HepG2 (cell line): ENCODE data around the gene TOP1. TPM values are rescaled to one million over a fixed set of nuclear protein-coding genes. Genes with fewer than 3 reads are reported as not detected.
A peak's percentile ranks its signal among the peaks of the same experiment; 100 is the strongest.

Experiments
- DMAP1 ChIP-seq: IDR thresholded peaks from 2 replicates; pipeline ENCODE4 v1.6.1; 2016
- HDAC6 ChIP-seq: fragments of 200-600 bp; sonication (generic); IDR thresholded peaks from 2 replicates; pipeline ENCODE4 v1.7.0; 2017; ENCODE audit warnings: mild to moderate bottlenecking, antibody characterized with exemption, low read length, low read depth
- MTA1 ChIP-seq: sonication (generic); formaldehyde crosslinking; IDR thresholded peaks from 2 replicates; pipeline ENCODE4 v1.4.0; 2020; ENCODE audit warnings: missing genetic modification reagents, mild to moderate bottlenecking, borderline replicate concordance
- NR3C1 ChIP-seq: sonication (generic); formaldehyde crosslinking; IDR thresholded peaks from 2 replicates; pipeline ENCODE4 v1.4.0; 2020; ENCODE audit warnings: missing genetic modification reagents
- RARA ChIP-seq: IDR thresholded peaks from 2 replicates; pipeline ENCODE4 v1.6.1; 2016; ENCODE audit warnings: missing genetic modification reagents, missing compliant biosample characterization
- RELA ChIP-seq: sonication (generic); formaldehyde crosslinking; IDR thresholded peaks from 2 replicates; pipeline ENCODE4 v1.4.0; 2020; ENCODE audit warnings: missing genetic modification reagents
- SCMH1 ChIP-seq: sonication (generic); formaldehyde crosslinking; IDR thresholded peaks from 2 replicates; pipeline ENCODE4 v1.9.0; 2021; ENCODE audit warnings: missing genetic modification reagents, mild to moderate bottlenecking, borderline replicate concordance
- SMC3 ChIP-seq: IDR thresholded peaks from 2 replicates; pipeline ENCODE4 v1.6.1; 2011; ENCODE audit warnings: low read length, improper control_type of control experiment
- STAT5B ChIP-seq: sonication (generic); formaldehyde crosslinking; IDR thresholded peaks from 2 replicates; pipeline ENCODE4 v1.4.0; 2020; ENCODE audit warnings: missing genetic modification reagents
- TAF15 ChIP-seq: fragments of 200-400 bp; formaldehyde crosslinking; IDR thresholded peaks from one replicate; pipeline ENCODE4 v1.6.1; 2018; ENCODE audit warnings: mild to moderate bottlenecking, low read depth, low read length; ENCODE audit not compliant: poor library complexity, severe bottlenecking
- TEAD2 ChIP-seq: sonication (generic); formaldehyde crosslinking; IDR thresholded peaks from 2 replicates; pipeline ENCODE4 v1.9.0; 2021; ENCODE audit warnings: missing genetic modification reagents
- ZBTB10 ChIP-seq: sonication (generic); formaldehyde crosslinking; IDR thresholded peaks from 2 replicates; pipeline ENCODE4 v1.4.0; 2020; ENCODE audit warnings: missing genetic modification reagents, borderline replicate concordance
- ZBTB34 ChIP-seq: sonication (generic); formaldehyde crosslinking; IDR thresholded peaks from 2 replicates; pipeline ENCODE4 v1.8.0; 2022; ENCODE audit warnings: mild to moderate bottlenecking, missing genetic modification reagents
- ZBTB7B ChIP-seq: sonication (generic); formaldehyde crosslinking; IDR thresholded peaks from 2 replicates; pipeline ENCODE4 v1.4.0; 2020; ENCODE audit warnings: missing genetic modification reagents
- ZNF253 ChIP-seq: sonication (generic); formaldehyde crosslinking; IDR thresholded peaks from 2 replicates; pipeline ENCODE4 v1.8.0; 2022; ENCODE audit warnings: mild to moderate bottlenecking, missing genetic modification reagents, borderline replicate concordance
- ZNF280D ChIP-seq: sonication (generic); formaldehyde crosslinking; IDR thresholded peaks from 2 replicates; pipeline ENCODE4 v1.5.1; 2020; ENCODE audit warnings: mild to moderate bottlenecking, missing genetic modification reagents
- ZNF501 ChIP-seq: sonication (generic); formaldehyde crosslinking; IDR thresholded peaks from 2 replicates; pipeline ENCODE4 v1.5.1; 2020; ENCODE audit warnings: mild to moderate bottlenecking, moderate library complexity, missing genetic modification reagents
- ZNF672 ChIP-seq: sonication (generic); formaldehyde crosslinking; IDR thresholded peaks from 2 replicates; pipeline ENCODE4 v1.8.1; 2022; ENCODE audit warnings: missing genetic modification reagents
- polyA plus RNA-seq, 8 experiments: library from polyadenylated mRNA; depleted of rRNA in 3 of 8; stranded (reverse) in 7 of 8; unstranded in 1 of 8; fragments of >200 nt; fragmentation: Illumina TruSeq in 4 of 8; extraction: Trizol in 4 of 8; gene quantifications; 2 replicates each; pipeline versions ENCODE4 v1.2.1 to v1.2.3, GENCODE V29; 2011 to 2016; ENCODE audit warnings: low read depth in 4 of 8, missing spikeins in 1 of 8, mixed read lengths in 1 of 8; ENCODE audit not compliant: insufficient read depth in 1 of 8
- total RNA-seq, 5 experiments: library from RNA; depleted of rRNA; stranded (reverse); fragments of >200 nt; fragmentation: Illumina TruSeq; extraction: Trizol; gene quantifications; 2 replicates each; pipeline ENCODE4 v1.2.3, GENCODE V29; 2016; ENCODE audit warnings: low read depth in 1 of 5
- TF ChIP-seq, protein P1 (sequence below): sonication (generic); formaldehyde crosslinking; IDR thresholded peaks from 2 replicates; pipeline ENCODE4 v1.8.0; 2022; ENCODE audit warnings: missing genetic modification reagents, low read depth, mild to moderate bottlenecking, borderline replicate concordance
- TF ChIP-seq, protein P2 (sequence below): sonication (generic); formaldehyde crosslinking; IDR thresholded peaks from 2 replicates; pipeline ENCODE4 v1.5.0; 2020; ENCODE audit warnings: mild to moderate bottlenecking, low read depth, missing genetic modification reagents, borderline replicate concordance
- TF ChIP-seq, protein P3 (sequence below): sonication (generic); formaldehyde crosslinking; IDR thresholded peaks from 2 replicates; pipeline ENCODE4 v1.4.0; 2020; ENCODE audit warnings: missing genetic modification reagents

TOP1 gene
- total and polyA plus RNA-seq, 2 of the 13 experiments (the other 11 are each of a cell fraction or from before 2014, with no cell fraction given) = 10.2 to 19.4 TPM

GRCh38 chr20:41028359-41029149 is at the start of gene TOP1 (continued):
- no peak for TF ChIP-seq TAF15
- TF ChIP-seq SCMH1 (CRISPR knock-in tag) = no peak
- TF ChIP-seq ZBTB34 (CRISPR knock-in tag) = no peak; the same call in 1 of the 2 replicates
- TF ChIP-seq MTA1 (CRISPR knock-in tag) = peak; percentile 85; the same call in 1 of the 2 replicates
- TF ChIP-seq ZBTB7B = no peak; the same call in 1 of the 2 replicates
- TF ChIP-seq, protein P1, sequence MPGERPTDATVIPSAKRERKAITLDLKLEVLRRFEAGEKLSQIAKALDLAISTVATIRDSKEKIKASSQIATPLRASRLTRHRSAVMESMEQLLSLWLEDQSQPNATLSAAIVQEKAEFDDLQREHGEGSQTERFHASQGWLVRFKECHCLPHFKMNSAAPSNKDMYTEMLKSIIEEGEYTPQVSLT (CRISPR knock-in tag) = no peak; the same call in 1 of the 2 replicates
- peak; percentile 9; the same call in 1 of the 2 replicates for TF ChIP-seq SMC3
- TF ChIP-seq HDAC6 = no peak
- TF ChIP-seq ZNF253 (CRISPR knock-in tag) = peak; percentile 82
- TF ChIP-seq RELA (CRISPR knock-in tag) = 0 out of 2 replicates have a peak, but pooled peaks have one; percentile 32
- 0 out of 2 replicates have a peak, but pooled peaks have one; percentile 85 for TF ChIP-seq TEAD2 (CRISPR knock-in tag)
- TF ChIP-seq, protein P2, sequence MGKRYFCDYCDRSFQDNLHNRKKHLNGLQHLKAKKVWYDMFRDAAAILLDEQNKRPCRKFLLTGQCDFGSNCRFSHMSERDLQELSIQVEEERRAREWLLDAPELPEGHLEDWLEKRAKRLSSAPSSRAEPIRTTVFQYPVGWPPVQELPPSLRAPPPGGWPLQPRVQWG (CRISPR knock-in tag) = no peak
- TF ChIP-seq RARA = no peak
- TF ChIP-seq ZBTB10 (CRISPR knock-in tag) = peak; percentile 47; the same call in 1 of the 2 replicates
- no peak for TF ChIP-seq NR3C1 (CRISPR knock-in tag)
- no peak for TF ChIP-seq STAT5B (CRISPR knock-in tag)
- no peak for TF ChIP-seq ZNF672 (CRISPR knock-in tag)
- TF ChIP-seq ZNF501 (CRISPR knock-in tag) = peak; percentile 98
- peak; percentile 98 for TF ChIP-seq DMAP1 (CRISPR knock-in tag)
- TF ChIP-seq, protein P3, sequence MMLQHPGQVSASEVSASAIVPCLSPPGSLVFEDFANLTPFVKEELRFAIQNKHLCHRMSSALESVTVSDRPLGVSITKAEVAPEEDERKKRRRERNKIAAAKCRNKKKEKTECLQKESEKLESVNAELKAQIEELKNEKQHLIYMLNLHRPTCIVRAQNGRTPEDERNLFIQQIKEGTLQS (CRISPR knock-in tag) = peak; percentile 73
- peak; percentile 79 for TF ChIP-seq ZNF280D (CRISPR knock-in tag)
